22Rv1 (cell line): ENCODE data around the gene ZNF366.

Experiments used
- CTCF ChIP-seq: fragments of 450-650 bp; IDR thresholded peaks from 2 replicates; pipeline ENCODE4 v1.5.1; 2017; ENCODE audit warnings: mild to moderate bottlenecking
- ZFX ChIP-seq: fragments of 450-650 bp; IDR thresholded peaks from 2 replicates; pipeline ENCODE4 v1.6.1; 2017; ENCODE audit warnings: antibody characterized with exemption, borderline replicate concordance

- no peak for TF ChIP-seq CTCF
- TF ChIP-seq ZFX = no peak
Observed at GRCh38 chr5:72508241-72509170, 1.3 kb upstream of the ZNF366 start.
